Tibial nerve (tissue), 3 donors: Measurements from ENCODE around the gene SLC2A9.

Source experiments
- POLR2A ChIP-seq, 2 donors: fragments of 450-650 bp; IDR thresholded peaks; one replicate each; pipeline ENCODE4 v1.6.1; 2017; ENCODE audit warnings: antibody characterized with exemption in 2 of 2, mild to moderate bottlenecking in 2 of 2, moderate library complexity in 2 of 2
- TF ChIP-seq, protein P1 (sequence below), 5 experiments: fragments of 200-600 bp in 3 of 5; fragments of 450-650 bp in 2 of 5; sonication (generic) in 3 of 5; IDR thresholded peaks; one replicate each; pipeline ENCODE4 v1.5.1; 2016 to 2019; ENCODE audit warnings: antibody characterized with exemption in 5 of 5, mild to moderate bottlenecking in 3 of 5, moderate library complexity in 2 of 5

DNA sequence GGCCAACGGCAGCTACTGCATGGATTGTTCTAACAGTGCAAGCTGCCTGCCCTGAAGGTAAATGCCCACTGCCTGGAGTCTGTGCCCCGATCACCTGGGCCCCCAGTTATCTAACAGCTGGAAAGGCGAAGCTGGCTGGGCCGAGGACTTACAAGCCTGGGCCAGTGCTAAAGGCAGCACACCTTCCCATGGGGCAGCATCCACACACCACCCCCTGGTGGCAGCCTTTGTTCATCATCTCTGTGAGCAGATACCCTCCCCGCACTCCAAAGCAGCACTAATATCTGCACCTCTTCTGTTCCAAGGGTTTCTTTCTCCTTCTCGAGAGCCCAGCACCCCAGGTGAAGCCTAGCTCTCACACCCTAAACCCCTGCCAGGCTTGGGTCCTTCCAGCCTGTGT is 7.6 kb downstream of the SLC2A9 start:
- TF ChIP-seq, protein P1, sequence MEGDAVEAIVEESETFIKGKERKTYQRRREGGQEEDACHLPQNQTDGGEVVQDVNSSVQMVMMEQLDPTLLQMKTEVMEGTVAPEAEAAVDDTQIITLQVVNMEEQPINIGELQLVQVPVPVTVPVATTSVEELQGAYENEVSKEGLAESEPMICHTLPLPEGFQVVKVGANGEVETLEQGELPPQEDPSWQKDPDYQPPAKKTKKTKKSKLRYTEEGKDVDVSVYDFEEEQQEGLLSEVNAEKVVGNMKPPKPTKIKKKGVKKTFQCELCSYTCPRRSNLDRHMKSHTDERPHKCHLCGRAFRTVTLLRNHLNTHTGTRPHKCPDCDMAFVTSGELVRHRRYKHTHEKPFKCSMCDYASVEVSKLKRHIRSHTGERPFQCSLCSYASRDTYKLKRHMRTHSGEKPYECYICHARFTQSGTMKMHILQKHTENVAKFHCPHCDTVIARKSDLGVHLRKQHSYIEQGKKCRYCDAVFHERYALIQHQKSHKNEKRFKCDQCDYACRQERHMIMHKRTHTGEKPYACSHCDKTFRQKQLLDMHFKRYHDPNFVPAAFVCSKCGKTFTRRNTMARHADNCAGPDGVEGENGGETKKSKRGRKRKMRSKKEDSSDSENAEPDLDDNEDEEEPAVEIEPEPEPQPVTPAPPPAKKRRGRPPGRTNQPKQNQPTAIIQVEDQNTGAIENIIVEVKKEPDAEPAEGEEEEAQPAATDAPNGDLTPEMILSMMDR (IDR thresholded peaks at IDR 0.05) = peak in 2 of 5 experiments; percentile 21 to 24
- TF ChIP-seq POLR2A (IDR thresholded peaks at IDR 0.05) = no peak
